ENCODE data around the gene VAV2. TPM values are rescaled to one million over a fixed set of nuclear protein-coding genes. Genes with fewer than 3 reads are reported as not detected.
A peak's percentile ranks its signal among the peaks of the same experiment; 100 is the strongest.

Gene VAV2
- total RNA-seq, 1 donor from 2014 or later = 52.0 TPM

- no peak for DNase-seq (ENCODE audit: low read depth)
Observed at GRCh38 chr9:133853331-133853730, 138.8 kb downstream of the VAV2 start.

- DNase-seq (ENCODE audit: low read depth) = no peak
Observed at GRCh38 chr9:133852431-133852830, 139.7 kb downstream of the VAV2 start.

DNA sequence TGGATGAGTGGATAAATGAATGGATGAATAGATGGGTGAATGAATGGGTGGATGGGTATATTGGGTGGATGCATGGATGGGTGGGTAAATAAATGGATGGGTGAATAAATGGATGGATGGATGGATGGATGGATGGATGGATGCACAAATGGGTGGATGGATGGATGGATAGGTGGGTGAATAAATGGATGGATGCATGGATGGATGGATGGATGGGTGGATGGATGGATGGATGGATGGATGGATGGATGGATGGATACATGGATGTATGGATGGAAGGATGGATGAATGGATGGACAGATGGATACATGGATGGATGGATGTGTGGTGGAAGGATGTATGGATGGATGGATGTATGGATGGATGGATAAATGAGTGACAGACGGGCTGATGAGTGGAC is 140.4 kb downstream of the VAV2 start:
- no peak for DNase-seq (ENCODE audit: low read depth)

DNA sequence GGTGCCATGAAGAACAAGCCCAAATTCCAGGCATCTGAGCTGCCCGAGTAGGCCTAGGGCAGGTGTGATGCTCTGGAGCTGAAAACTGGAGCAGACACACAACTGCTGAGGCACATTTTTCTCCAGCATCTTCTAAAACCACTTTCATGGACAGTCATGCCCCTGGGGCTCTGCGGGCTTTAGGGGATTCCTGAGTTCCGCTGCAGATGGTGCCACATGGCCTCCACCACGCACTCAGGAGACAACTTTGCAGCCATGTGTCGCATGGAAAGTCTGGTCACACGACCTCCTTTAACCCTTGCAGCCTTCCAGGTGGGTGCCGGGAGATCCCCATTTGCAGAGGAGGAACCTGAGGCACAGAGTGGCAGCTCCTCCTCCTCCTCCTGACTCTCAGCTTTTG is 141.2 kb downstream of the VAV2 start:
- no peak for DNase-seq (ENCODE audit: low read depth)

DNA sequence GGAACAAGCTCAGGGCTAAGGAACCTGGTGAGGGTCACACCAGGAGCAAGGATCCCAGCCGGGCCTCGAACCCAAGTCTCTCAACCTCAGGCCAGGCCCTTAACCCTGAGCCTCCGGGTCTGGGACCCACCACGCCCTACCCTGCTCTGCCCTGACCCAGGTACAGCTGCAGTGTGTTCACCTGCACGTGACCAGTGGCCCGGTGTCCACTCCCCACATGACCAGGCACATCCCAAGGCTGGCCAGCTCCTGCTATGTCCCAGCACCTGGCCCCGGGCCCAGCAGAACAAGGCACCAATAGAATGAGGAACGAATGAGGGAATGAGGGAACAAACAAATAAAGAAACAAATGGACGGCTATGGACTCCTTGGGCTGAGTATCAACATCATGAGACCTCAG is 142.0 kb downstream of the VAV2 start:
- DNase-seq (ENCODE audit: low read depth) = no peak

DNA sequence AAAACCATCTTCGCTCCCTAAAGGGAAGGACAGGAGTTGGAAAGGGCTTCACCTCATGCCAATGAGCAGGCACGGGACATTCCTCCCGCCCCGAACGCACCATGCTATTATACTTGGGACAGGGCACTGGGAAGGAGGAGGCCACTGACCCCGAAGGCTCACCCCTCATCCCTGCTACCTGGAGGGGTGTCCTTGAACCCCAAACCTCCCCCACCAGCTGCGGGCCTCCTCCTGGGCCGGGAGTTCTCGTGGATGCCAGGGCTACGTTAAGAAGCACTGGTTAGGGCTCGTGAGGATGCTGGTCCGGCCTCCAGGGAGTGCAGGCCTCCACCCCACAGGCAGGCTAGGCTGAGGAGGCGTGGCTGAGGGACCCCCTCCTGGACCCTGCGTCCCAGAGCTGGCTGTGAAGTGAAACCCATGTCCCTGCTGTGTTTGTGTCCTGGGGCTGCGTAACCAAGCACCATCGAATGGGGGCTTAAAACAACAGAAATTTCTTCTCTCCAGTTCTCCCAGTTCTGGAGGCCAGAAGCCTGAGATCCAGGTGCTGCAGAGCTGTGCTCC is 142.9 kb downstream of the VAV2 start:
- DNase-seq (ENCODE audit: low read depth) = no peak

GRCh38 chr9:133848471-133849109 is 143.5 kb downstream of the VAV2 start:
- DNase-seq (ENCODE audit: low read depth) = no peak

DNA sequence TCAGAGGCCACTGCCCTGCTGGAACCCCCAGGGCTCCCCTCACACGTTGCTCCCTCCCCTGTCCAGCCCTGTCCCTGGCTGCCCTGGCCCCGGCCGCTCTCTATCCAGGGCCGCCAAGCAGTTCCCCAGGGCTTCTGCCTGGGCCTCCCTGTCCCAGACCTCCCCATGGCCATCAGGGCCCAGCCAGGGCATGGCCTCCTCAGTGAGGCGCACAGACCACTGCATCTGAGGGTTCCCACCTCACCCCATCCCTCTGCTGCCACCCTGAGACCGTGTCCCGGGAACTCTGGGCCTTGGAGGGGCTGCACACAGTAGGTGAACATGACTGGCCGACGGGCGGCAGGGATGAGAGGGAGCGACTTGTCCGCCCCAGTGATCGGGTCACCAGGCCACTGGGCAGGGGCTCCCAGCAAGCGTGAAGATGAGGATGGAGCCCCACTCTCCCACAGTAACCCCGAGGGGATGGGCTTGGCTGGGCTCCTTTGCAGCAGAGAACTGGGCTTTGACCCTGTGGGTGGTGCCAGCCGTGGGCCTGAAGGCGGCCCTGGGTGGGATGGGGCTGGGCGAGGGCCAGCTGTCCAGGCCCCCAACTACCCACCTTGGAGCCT is 145.5 kb downstream of the VAV2 start:
- no peak for DNase-seq (ENCODE audit: low read depth)

- no peak for DNase-seq (ENCODE audit: low read depth)
Observed at GRCh38 chr9:133845440-133845839, 146.7 kb downstream of the VAV2 start.

- DNase-seq (ENCODE audit: low read depth) = no peak
Observed at GRCh38 chr9:133844881-133845410, 147.2 kb downstream of the VAV2 start.

DNA sequence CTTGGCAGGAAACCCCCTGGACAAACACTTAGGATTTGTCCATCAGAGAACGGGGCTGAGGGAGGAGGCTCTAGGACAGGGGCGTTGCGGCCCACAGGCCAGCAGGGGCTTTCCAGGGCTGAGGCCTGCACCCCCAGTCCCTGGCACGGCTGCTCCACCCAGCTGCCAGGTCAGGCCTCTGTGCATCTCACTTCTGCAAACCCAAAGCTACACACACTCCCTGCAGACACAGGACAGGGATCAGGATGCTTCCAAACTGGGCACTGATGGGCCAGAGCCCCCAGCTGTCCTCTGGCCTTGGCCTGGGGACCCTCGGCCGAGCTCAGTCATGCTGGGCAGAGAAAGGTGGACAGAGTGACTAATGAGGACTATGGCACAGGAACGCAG is 147.7 kb downstream of the VAV2 start:
- DNase-seq (ENCODE audit: low read depth) = no peak

DNA sequence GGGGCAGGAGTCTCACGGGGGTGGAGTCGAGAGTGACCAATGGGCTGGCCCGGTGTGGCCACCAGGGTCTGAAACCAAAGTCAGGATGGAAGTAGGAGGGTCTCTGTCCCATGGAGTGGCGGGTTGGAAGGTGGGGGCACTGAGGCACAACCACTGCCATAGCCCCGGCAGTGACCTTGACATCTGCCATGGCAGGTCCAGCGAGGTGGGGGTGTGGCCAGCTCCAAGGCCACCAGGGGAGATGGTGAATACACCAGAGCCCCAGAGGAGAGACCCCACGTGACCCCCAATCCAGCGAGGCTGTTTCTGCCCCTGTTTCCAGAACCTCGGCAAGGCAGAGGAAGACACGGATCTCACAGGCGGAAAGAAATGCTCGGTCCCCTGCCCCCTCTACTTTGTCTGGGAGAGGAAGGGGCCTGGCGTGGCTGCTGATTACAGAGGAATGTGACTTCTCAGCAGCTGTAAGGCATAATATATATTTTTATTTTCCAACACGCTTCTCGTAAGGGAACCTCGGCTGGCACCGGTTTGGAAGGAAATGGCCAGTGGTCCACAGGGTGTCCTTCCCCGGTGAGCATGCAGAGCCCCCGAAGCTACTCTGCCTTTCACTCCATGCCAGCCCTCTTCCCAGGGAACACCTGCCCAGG is 148.2 kb downstream of the VAV2 start:
- no peak for DNase-seq (ENCODE audit: low read depth)

DNA sequence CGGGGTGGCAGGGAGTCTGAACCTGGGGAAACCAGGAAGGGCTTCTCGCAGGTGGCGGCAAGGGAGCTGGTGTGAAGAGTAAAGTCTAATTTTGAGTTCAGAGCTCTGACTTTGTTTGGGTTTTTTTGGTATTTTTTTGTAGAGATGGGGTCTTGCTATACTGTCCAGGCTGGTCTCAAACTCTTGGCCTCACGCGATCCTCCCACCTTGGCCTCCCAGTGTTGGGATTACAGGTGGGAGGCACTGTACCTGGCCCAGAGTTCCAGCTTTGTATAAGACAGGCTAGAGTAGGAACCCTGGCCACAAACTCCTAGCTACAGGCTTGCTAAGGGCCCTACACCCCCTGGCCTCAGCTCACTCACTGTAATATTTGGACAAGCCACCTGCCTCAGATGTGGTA is 148.9 kb downstream of the VAV2 start:
- no peak for DNase-seq (ENCODE audit: low read depth)

DNA sequence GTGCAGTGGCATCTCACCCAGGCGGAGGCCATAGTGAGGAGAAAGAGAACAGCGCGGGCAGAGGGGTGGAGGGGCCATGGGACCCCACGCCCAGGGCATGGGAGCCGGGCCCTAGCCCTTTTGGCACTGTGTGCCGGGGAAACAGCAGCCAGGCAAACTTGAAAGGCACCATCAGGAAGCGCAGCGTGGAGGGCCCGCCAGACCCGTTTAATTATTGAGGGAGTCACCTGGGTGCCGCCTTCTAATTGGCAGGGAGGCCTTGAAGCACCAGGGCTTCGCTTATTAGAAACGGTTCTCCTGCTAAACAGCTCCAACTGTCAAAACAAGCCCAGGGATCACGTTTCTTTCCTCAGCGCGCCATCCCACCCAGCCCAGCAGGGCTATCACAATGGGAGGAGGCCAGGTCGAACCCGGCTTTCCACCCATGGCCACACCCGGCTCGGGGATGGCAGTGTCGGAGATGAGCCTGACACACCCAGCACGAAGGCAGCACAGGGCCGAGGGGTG is 149.3 kb downstream of the VAV2 start:
- DNase-seq (ENCODE audit: low read depth) = no peak

- DNase-seq (ENCODE audit: low read depth) = no peak
Observed at GRCh38 chr9:133842174-133842573, 149.9 kb downstream of the VAV2 start.

GRCh38 chr9:133841167-133841812 is 150.8 kb downstream of the VAV2 start:
- DNase-seq (ENCODE audit: low read depth) = no peak

DNA sequence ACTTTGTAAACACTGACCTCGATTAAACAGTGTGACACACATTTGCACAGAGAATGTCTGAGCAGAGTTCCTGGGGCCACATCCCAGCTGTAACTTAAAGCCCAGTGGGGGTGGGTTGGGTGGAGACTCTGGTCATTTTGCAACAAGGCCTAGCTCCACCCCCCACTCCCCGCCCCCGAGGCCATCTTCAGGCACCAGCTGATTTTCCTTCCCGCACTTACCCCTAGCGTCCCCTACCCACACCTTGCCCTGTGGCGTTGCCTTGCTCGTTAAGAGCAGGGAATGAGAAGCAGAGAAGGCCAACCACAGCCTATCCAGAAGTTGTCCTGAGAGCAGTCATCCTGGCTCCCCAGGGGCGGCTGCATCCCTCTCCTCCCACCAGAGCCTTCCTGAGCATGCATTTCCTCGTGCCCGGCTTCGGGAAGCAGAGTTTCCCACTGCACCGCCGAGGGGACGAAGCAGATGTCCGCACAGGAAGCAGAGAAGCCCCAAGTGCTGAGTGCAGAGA is 152.2 kb downstream of the VAV2 start:
- DNase-seq (ENCODE audit: low read depth) = peak; percentile 22

DNA sequence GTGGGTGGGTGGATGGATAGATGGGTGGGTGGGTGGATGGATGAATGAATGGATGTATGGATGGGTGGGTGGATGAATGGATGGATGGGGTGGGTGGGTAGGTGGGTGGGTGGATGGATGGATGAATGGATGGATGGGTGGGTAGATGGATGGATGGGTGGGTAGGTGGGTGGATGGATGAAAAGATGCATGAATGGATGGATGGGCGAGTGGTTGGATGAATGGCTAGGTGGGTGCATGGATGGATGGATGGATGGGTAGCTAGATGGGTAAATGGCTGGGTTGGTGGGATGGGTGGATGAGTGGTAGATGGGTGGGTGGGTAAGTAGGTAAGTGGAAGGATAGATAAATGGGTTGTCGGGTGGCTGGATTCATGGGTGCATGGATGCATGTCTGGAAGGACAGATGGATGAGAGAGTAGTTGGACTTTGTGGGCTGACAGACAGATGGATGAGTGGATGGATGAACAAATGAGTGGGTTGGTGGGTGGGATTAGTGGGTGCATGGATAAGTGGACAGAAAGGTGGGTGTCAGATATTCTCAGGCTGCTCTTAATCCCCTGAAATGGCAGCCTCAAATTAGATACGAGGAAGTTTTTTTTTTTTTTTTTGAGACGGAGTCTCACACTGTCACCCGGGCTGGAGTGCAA is 153.1 kb downstream of the VAV2 start:
- DNase-seq (ENCODE audit: low read depth) = no peak

DNA sequence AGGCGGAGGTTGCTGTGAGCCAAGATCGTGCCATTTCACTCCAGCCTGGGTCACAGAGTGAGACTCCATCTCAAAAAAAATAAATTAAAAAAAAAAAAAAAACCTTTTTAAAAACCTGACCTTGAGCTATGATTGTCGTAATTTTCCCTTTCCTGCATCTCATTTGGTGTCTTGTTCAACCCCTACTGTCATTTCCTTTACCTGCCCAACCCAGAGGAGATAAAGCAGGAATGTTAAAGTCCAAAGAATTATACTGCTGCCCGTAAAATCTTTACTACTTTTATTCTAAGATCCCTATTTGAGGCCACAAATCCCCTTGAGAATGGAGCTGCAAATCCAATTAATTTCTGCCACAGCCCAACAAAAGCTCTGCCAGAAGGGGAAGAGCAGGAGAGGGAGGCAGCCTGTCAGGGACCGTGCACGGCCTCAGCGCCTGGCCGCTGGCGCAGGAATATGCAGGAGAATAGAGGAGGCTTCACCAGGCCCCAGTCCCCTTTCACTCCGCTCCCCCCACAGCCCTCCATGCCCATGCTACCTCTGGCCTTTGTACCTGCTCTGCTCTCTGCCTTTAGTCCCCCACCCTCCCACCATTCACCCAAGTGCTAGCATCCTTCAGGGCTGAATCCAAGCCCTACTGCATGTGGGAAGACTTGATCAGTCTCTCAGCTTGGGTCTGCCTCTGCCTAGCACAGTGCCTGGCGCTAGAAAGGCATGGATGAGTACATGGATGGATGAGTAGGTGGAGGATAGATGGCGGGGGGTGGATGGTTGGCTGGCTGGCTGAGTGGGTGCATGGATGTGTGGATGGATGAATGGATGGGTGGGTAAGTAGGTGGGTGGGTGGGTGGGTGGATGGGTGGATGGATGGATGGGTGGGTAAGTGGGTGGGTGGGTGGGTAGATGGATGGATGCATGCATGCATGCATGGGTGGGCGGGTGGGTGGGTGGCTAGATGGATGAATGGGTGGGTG is 154.2 kb downstream of the VAV2 start:
- DNase-seq (ENCODE audit: low read depth) = no peak

DNA sequence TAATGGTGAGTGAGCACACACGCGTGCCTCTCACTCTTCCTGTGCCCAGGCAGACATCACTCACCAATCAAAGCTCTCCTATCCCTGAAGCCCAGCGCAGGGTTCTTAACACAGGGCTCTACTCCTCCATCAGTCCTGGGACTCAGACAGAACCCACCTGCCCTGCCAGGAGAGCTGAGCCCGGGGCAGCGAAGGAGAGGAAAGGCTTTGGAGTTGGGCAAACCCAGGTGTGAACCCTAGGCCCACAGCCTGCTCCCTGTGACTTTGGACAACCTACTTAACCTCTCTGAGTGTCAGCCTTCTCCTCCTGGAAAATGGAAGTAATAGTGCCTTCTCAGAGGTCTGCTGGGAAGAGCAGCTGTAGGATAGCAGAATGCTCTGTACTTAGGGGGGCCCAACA is 155.3 kb downstream of the VAV2 start:
- DNase-seq (ENCODE audit: low read depth) = no peak
